AG08396 (cell line): Measurements from ENCODE around the gene MAPK10.
"Not testable (repeated sequence)": the region's sequence is repeated elsewhere in the genome, so short reads cannot be mapped to it uniquely, and the experiment has no call there.

Experiments
- DNase-seq: peaks from one replicate; pipeline ENCODE4 v3.0.0; 2012; ENCODE audit warnings: low spot score, mixed read lengths

MAPK10 gene

DNA sequence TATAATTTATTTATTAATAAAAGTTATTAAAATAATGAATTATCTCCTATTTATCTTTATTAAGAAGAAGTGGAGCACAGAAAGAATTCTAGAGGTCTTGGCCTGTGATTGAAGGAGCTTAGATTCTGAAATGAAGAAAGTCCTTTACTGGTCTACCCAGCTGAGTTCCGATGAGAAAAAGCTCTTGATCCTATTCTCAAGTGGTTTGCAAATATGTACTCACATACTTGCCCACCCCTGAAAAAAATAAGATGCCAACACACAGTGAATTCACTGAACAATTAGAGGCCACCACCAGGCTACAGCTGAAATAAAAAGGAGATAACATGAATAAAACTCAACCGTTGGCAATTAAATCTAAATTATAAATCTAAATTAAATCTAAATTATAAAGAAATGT lies 253.4 kb downstream of the MAPK10 start:
- DNase-seq, result no peak

GRCh38 chr4:86101841-86102240 lies 258.0 kb downstream of the MAPK10 start:
- no peak for DNase-seq

DNA sequence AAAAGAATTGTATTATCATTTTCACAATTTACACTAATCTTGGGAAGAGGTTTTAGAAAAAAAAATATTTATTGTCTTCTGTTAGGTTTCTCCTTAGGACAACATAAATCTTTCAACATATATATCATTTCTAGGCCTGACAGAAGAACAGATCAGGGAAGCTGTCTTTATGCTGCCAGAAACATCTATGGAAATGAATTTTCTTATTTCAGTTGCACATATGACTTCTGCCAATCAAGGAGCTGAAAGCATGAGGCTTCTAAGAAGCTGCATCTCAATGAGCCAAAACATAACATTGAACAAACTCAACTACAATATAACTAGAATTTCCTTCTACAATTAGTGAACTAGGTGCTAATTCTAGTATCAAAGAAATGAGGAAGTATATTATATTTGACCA lies 258.4 kb downstream of the MAPK10 start:
- no peak for DNase-seq

GRCh38 chr4:86100539-86101215 lies 259.2 kb downstream of the MAPK10 start:
- no peak for DNase-seq

DNA sequence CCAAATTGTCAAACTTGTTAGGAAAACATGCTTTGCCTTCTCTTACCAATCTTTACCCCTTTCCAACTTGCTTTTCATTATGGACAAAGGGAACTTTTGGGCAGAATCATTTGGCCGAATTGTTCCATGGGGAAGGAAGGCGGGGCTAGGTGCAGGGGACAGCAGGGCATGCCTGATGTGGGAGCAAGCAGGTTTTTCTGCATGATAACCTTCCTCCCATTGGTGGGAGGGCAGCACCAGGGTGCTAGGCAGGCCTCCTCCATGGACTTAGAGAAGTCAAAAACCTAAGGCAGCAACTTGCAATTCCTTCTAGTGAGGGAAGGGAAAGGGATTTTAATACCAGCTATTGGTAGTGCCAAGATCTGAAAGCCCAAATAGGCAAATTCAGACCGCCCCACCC lies 260.5 kb downstream of the MAPK10 start:
- DNase-seq, result no peak

DNA sequence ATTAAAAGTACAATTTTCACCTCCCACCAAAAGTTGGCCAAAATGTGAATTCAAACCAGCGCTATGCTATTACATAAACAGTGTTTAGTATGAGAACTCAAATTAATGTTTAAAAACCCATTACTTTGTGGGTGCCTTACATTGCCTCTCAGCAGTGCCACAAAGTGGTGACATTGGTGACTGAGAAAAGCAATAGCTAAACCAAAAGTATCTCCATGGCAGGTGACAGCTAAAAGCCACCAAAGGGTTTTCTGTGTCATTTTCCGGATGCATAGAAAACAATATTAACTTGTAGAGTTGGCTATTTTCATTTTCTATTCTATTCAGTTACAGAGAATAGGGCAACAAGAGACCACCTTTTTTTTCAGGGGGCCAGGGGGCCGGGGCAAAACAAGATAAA lies 261.2 kb downstream of the MAPK10 start:
- DNase-seq, result no peak

GRCh38 chr4:86096373-86096772 lies 263.5 kb downstream of the MAPK10 start:
- no peak for DNase-seq

- DNase-seq, result peak; percentile 22
Measured at GRCh38 chr4:86092684-86093083, 267.2 kb downstream of the MAPK10 start.

- no peak for DNase-seq
Measured at GRCh38 chr4:86091201-86091600, 268.7 kb downstream of the MAPK10 start.

- no peak for DNase-seq
Measured at GRCh38 chr4:86089781-86090323, 270.0 kb downstream of the MAPK10 start.

DNA sequence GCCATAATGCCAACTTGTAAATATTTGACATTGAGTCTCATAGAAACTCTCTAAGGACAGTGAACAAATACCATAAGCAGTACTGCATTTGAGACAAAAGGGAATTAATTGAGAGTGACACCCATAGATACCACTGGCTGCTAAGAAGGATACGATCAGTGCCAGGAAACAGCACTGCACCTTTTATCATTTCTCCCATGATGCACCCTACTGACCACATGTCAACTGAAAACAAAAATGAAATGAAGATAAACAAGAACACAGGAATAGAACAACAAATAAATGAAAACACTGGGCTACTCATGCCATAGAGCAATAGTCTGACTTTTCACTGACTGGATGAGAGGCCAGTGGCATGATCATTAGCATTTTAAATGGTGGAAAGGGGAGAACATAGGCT lies 270.8 kb downstream of the MAPK10 start:
- no peak for DNase-seq

DNA sequence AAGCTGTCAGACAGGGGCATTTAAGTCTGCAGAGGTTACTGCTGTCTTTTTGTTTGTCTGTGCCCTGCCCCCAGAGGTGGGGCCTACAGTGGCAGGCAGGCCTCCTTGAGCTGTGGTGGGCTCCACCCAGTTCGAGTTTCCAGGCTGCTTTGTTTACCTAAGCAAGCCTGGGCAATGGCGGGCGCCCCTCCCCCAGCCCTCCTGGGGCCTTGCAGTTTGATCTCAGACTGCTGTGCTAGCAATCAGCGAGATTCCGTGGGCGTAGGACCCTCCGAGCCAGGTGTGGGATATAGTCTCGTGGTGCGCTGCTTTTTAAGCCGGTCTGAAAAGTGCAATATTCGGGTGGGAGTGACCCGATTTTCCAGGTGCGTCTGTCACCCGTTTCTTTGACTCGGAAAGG lies 284.1 kb downstream of the MAPK10 start:
- not testable (repeated sequence) for DNase-seq

GRCh38 chr4:86060341-86060740 lies 299.5 kb downstream of the MAPK10 start:
- no peak for DNase-seq

DNA sequence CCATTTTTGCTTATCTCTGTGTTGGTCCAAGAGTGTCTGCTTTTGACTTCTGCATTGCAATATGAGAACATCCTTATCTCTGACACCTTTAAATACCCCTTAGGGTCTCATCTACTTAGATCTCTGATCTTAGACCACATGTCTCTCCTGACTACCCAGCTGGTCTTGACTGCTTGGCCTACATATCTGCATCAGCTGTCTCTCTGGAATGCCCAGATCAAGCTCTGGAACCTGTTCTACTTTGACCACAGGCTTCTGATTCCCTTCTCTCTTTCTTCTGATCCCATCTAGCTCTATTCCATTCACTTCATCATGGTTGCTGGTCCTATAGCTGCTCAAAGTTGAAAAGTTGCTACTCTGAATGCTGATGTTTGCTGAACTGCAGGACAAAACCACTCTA lies 301.2 kb downstream of the MAPK10 start:
- DNase-seq, result no peak

- DNase-seq, result no peak
Measured at GRCh38 chr4:86055898-86056297, 304.0 kb downstream of the MAPK10 start.

- no peak for DNase-seq
Measured at GRCh38 chr4:86054286-86055032, 305.4 kb downstream of the MAPK10 start.

- no peak for DNase-seq
Measured at GRCh38 chr4:86050496-86050895, 309.4 kb downstream of the MAPK10 start.

- DNase-seq, result no peak
Measured at GRCh38 chr4:86048426-86048825, 311.4 kb downstream of the MAPK10 start.

- DNase-seq, result no peak
Measured at GRCh38 chr4:86044593-86044985, 315.3 kb downstream of the MAPK10 start.

DNA sequence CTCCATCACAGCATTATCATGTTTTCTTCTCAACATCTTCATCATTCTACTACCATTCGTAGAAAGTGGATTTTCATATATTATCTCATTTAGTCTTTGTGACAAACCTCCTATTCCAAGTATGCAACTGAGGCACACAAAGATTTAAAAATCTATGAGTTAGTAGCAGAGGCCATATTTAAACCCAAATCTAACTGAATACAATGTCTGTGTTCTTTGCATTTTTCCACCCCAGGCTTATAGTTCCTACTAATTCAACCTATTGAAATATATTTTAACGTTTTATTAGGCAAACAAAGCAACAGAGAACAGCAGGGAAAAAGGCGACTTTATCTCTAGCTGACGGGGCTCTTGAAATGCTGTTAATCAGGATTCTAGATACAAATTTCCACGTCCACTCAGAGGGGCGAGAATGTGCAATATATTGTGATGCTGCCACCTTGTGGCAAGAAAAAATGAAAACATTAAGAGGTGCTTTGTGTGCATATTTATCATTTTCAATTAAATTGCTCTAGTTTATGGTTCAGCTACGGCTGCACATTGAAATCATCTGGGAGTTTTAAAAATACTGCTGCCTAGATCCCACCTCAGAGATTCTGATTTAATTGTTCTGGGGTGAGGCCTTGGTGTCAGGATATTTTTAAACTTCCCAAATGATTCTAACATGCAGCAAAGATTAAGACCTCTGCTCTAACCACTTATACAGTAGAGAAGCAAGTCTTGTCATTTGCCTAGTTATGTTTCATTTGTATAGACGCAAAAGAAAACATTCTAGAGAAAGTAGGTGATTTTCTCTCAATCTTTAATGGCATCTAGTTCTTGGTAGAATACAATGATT lies 315.9 kb downstream of the MAPK10 start:
- peak; percentile 15 for DNase-seq

DNA sequence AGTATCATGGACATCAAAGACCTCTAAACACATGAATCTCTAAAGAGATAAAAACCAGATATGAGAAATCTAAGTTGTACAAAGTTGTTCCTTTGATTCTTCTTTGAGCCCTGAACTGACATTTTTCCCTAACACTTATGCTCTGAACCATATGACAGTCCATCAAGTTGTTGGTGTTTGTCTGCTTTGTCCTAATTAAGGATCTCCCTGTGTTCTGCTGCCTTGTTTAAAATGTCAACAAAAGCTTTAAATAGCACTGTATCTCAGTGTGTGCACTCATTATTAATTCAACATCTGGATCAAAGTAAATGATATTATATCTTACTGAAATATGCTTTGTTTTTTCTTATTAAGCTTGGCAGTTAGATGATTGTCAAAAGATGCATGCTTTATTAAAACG lies 321.8 kb downstream of the MAPK10 start:
- no peak for DNase-seq

- DNase-seq, result no peak
Measured at GRCh38 chr4:86036736-86037135, 323.1 kb downstream of the MAPK10 start.

- DNase-seq, result no peak
Measured at GRCh38 chr4:86035688-86036087, 324.2 kb downstream of the MAPK10 start.
